Activated CD8-positive, alpha-beta memory T cell treated with anti-CD3 and anti-CD28 coated beads, Interleukin-2, amount 50 U/mL, for 48 hours (primary cell): ENCODE measurements around the gene POFUT1.

Source experiments
- DNase-seq: peaks from one replicate; pipeline ENCODE4 v3.0.0-alpha.2; 2020

The POFUT1 gene

GRCh38 chr20:32208499-32209154 is 947 bp downstream of the POFUT1 start:
- no peak for DNase-seq

GRCh38 chr20:32209850-32210605 is 2.3 kb downstream of the POFUT1 start:
- no peak for DNase-seq

DNA sequence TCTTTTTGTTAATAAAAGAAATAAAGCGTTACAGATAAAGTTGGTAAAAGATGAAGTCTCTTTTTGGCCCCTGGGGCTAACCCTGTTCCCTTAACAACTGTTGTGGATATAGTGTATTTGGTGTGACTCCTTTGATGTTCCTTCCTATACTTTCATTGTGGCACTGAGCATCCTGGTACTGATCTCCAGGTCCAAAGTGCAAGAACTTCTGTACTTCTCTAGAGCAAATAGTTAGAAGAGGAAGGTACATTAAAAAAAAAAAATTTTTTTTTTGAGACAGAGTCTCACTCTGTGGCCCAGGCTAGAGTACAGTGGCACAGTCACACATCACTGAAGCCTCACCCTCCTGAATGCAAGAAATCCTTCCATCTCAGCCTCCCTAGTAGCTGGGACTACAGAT is 6.2 kb downstream of the POFUT1 start:
- DNase-seq = no peak

GRCh38 chr20:32215147-32215546 is 7.5 kb downstream of the POFUT1 start:
- DNase-seq = no peak

DNA sequence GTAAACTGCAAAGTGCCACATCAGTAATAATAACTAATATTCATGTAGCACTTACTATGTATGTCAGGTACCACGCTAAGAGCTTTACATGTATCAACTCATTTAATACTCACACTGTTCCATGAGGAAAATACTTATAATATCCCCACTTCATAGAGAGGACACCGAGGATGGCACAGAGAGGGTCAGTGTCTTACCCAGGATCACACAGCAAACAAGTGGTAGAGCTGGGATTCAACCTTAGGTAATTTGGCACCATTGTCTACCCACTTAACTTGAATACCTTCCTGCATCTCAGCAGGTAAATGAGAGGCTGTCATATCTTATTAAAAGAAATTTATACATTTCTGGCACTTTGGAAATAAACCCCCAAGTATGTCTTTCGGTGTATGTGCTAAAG is 8.0 kb downstream of the POFUT1 start:
- DNase-seq = no peak

DNA sequence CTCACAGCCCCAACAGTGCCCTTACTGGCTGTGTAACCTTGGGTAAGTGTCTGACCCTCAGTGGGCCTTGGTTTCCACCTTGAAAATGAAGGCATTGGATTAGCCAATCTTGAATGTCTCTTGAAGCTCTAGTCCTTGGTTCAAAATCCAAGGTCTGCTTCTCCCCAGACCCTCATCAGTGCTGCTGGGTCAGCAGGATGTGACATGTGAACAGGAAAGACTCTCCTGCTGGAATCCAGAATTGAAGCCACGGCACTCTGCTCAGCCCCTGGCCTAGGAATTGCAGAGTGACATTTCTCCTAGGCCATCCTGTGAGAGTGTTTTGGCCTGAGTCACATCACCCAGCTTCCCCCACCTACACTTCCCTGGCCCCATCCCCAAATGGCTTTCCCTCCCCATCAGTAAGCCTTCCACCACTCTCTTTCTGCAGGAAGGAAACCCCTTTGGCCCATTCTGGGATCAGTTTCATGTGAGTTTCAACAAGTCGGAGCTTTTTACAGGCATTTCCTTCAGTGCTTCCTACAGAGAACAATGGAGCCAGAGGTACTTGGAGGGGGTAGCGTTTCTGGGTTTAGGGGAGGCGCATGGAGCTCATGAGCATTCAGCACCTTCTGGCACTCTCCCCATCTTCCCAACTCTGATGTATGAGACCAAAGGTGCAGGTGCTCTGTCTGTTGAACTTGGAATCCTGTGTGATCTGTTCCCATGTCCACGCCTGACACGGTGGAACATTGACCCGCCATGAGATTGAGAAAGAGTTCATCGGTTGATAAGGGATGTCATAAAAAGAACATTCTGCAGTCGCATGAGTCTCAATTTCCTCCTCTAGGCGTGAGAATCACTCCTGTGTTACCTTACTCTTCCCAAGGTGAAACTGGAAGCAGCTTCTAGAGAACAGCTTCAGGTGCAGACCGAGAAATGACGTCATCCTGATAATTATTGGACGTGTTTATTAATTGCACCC is 8.8 kb downstream of the POFUT1 start:
- DNase-seq = no peak

GRCh38 chr20:32218156-32218900 is 10.6 kb downstream of the POFUT1 start:
- DNase-seq = no peak

DNA sequence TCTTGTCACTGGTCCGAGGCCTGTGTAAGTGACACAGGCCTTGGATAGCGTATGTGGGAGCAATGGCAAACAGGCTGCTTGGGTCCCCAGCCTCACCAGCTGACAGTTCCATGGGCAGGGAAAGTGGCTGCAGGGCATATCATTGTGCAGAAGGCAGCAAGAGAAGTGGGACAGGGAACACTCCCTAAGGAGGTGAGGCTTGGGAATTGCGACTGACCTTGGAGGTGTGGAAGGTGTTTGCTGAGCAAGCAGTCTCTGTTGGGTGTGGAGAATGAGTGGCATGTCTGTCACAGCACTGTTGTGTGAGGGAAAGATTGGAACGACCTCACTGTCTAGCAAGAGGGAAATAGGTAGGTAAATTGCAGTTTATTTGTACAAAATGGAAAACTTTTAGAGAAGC is 16.8 kb downstream of the POFUT1 start:
- DNase-seq = no peak

DNA sequence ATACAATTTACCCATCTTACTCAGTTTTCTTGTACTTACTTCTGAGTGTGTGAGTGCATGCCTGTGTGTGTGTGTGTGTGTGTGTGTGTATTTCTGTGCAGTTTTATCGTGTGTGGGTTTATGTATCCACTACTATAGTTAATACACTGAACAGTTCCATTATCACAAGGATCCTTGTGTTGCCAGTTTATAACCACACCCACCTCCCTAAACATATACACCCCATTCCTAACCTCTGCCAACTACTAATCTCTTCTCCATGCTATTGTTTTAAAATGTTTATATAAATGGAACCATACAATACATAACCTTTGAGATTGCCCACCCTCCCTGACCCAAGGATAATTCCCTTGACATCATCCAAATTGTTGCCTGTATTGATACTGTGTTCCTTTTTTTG is 18.7 kb downstream of the POFUT1 start:
- no peak for DNase-seq

- no peak for DNase-seq
Observed at GRCh38 chr20:32227306-32227705, 19.6 kb downstream of the POFUT1 start.

GRCh38 chr20:32227744-32228688 is 20.3 kb downstream of the POFUT1 start:
- no peak for DNase-seq

- no peak for DNase-seq
Observed at GRCh38 chr20:32229251-32229747, 21.6 kb downstream of the POFUT1 start.

DNA sequence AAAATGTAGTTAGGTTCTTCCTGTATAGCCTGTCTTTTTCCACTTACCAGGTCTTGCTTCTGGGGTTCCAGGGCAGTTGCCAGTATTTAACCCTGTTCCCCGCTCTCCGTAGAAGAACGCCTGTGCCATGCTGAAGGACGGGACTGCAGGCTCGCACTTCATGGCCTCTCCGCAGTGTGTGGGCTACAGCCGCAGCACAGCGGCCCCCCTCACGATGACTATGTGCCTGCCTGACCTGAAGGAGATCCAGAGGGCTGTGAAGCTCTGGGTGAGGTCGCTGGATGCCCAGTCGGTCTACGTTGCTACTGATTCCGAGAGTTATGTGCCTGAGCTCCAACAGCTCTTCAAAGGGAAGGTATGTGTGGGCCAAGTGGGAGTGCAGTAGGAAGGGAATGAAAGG is 23.0 kb downstream of the POFUT1 start:
- DNase-seq = no peak

- DNase-seq = no peak
Observed at GRCh38 chr20:32231245-32231644, 23.6 kb downstream of the POFUT1 start.

GRCh38 chr20:32231847-32232246 is 24.2 kb downstream of the POFUT1 start:
- no peak for DNase-seq

GRCh38 chr20:32232326-32232886 is 24.7 kb downstream of the POFUT1 start:
- DNase-seq = no peak

DNA sequence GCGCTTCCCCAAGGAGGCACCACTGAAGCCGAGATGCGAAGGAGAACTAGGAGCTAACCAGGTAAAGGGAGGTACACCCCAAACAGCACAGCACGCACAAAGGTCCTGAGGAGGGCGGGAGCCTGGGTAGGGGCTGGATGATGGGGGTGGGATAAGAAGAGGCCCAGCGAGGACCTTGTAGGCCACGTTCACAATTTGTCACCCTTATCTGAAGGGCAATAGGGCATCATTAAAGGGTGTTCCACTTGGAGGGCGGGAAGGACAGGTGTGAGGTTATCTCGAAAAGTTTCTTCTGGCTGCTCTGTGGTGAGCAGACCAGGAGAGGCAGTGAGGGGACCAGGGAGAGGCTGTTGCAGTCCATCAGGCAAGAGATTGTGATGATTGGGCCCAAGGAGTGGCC is 25.6 kb downstream of the POFUT1 start:
- no peak for DNase-seq

- DNase-seq = no peak
Observed at GRCh38 chr20:32234135-32234808, 26.6 kb downstream of the POFUT1 start.

GRCh38 chr20:32235331-32236047 is 27.8 kb downstream of the POFUT1 start:
- DNase-seq = no peak

DNA sequence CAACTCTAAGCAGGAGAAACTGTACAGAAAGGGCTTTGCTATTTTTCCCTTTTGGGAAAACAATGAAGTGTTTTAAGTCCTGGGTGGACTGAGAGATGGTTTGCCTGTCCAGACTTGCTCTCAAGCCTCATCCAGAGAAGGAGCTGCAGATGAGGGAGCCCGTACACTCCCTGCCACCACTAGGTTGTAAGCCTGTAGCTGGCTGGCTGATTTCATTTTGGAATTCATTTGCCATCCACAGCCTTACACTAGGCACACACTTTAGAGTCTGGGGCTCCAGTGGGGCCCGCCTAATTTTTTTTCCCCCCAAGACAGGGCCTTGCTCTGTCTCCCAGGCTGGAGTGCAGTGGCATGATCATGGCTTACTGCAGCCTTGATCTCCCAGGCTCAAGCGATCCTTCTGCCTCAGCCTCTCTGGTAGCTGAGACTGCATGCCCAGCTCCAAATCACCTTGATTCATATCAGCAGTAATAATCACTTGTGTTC is 28.4 kb downstream of the POFUT1 start:
- no peak for DNase-seq
